ENCODE data around the gene MCUB.

Gene MCUB

GRCh38 chr4:109682875-109683274 lies 122.8 kb downstream of the MCUB start:
- TF ChIP-seq EZH2phosphoT487 (IDR thresholded peaks at IDR 0.05; ENCODE audit: borderline replicate concordance) (no peak), CTCF (conservative IDR thresholded peaks at IDR 0.05; ENCODE audit: low read length) (no peak)

DNA sequence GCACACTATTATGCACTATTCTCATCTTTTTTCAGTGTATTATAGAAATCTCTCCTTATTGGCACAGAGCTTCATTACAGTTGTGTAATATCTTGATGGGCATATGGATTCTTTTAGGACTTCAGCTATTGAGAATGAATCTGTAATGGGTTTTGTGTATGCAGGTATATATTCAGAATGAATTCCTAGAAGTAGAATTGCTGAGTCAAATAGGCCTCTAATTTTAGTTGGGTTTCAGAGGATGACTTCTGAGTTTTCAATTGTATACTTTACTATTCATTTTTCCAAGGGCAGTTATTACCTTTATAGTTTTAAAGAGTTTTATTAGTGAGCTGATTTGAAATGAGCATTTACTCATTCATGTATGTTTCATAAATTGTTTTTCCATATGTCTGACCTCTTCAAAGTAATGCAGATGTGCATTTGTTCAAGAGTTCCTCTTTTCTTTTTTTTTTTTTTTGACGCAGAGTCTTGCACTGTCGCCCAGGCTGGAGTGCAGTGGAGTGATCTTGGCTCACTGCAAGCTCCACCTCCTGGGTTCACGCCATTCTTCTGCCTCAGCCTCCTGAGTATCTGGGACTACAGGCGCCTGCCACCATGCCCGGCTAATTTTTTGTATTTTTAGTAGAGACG lies 123.7 kb downstream of the MCUB start:
- Histone ChIP-seq H3K4me3 (ENCODE audit: low read length, poor library complexity, severe bottlenecking) (no peak overlapping the region), H3K27me3 (ENCODE audit: insufficient read depth, low read length, poor library complexity, severe bottlenecking) (no peaks in the 10 kb centered on the region), H3F3A (ENCODE audit: low read depth) (no peaks in the 10 kb centered on the region), H3K79me2 (ENCODE audit: insufficient read depth, low read length) (no peaks in the 10 kb centered on the region), H3K9me3 (ENCODE audit: insufficient read depth, low read depth, low read length) (no peaks in the 10 kb centered on the region), H2AFZ (ENCODE audit: low read length) (no peak overlapping the region), H3K9ac (ENCODE audit: low read depth, low read length, poor library complexity, severe bottlenecking) (no peak overlapping the region), H3K4me2 (ENCODE audit: low read depth, low read length, poor library complexity, severe bottlenecking) (no peak overlapping the region), H4K20me1 (ENCODE audit: insufficient read depth, low read length, poor library complexity, severe bottlenecking) (no peaks in the 10 kb centered on the region), H3K36me3 (ENCODE audit: insufficient read depth, low read length) (peaks cover 19% of the 10 kb centered on the region), H3K4me1 (ENCODE audit: insufficient read depth, low read length, poor library complexity, severe bottlenecking) (no peaks in the 10 kb centered on the region), H3K9me2 (replicated peaks; ENCODE audit: low read depth, low read length) (no peaks in the 10 kb centered on the region)
- TF ChIP-seq EZH2phosphoT487 (IDR thresholded peaks at IDR 0.05; ENCODE audit: borderline replicate concordance) = no peak
- TF ChIP-seq CTCF (conservative IDR thresholded peaks at IDR 0.05; ENCODE audit: low read length) = no peak

More at GRCh38 chr4:109682875-109683274, 122.8 kb downstream of the MCUB start:
- no peaks in the 10 kb centered on the region for H3F3A ChIP-seq (ENCODE audit: low read depth)
- no peaks in the 10 kb centered on the region for H3K9me3 ChIP-seq (ENCODE audit: insufficient read depth, low read depth, low read length)
- H4K20me1 ChIP-seq (ENCODE audit: insufficient read depth, low read length, poor library complexity, severe bottlenecking) = no peaks in the 10 kb centered on the region
- H3K9me2 ChIP-seq (replicated peaks; ENCODE audit: low read depth, low read length) = no peaks in the 10 kb centered on the region
- no peak overlapping the region for H3K4me3 ChIP-seq (ENCODE audit: low read length, poor library complexity, severe bottlenecking)
- peaks cover 11% of the 10 kb centered on the region; the same call in 1 of the 2 replicates for H3K36me3 ChIP-seq (ENCODE audit: insufficient read depth, low read length)
- no peak overlapping the region for H3K9ac ChIP-seq (ENCODE audit: low read depth, low read length, poor library complexity, severe bottlenecking)
- no peaks in the 10 kb centered on the region for H3K79me2 ChIP-seq (ENCODE audit: insufficient read depth, low read length)
- no peaks in the 10 kb centered on the region for H3K27me3 ChIP-seq (ENCODE audit: insufficient read depth, low read length, poor library complexity, severe bottlenecking)
- no peaks in the 10 kb centered on the region for H3K4me1 ChIP-seq (ENCODE audit: insufficient read depth, low read length, poor library complexity, severe bottlenecking)
- H3K4me2 ChIP-seq (ENCODE audit: low read depth, low read length, poor library complexity, severe bottlenecking) = no peak overlapping the region
- no peak overlapping the region for H2AFZ ChIP-seq (ENCODE audit: low read length)

DNA sequence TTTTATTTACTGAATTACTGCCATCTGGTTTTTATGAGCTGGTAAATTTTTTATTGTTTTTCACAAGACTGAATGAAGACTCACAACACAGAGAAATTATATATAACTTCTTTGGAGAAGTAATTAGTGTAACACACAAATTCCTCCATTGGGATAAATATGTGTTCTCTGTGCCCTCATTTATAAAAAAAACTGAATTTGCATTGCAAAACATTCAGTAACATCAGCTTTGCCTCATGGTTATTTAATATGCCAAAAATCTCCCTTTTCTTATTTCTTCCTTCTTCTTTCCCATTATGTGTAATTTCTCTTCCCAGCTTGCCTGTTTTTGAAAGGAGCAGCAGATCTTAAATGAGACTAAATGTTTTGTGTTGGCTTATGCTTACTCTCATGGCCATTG lies 124.7 kb downstream of the MCUB start:
- Histone ChIP-seq H3K9me3 (ENCODE audit: insufficient read depth, low read depth, low read length) (no peaks in the 10 kb centered on the region), H2AFZ (ENCODE audit: low read length) (no peak overlapping the region), H4K20me1 (ENCODE audit: insufficient read depth, low read length, poor library complexity, severe bottlenecking) (no peaks in the 10 kb centered on the region), H3K9ac (ENCODE audit: low read depth, low read length, poor library complexity, severe bottlenecking) (no peak overlapping the region), H3K79me2 (ENCODE audit: insufficient read depth, low read length) (no peaks in the 10 kb centered on the region), H3F3A (ENCODE audit: low read depth) (no peaks in the 10 kb centered on the region), H3K36me3 (ENCODE audit: insufficient read depth, low read length) (peaks cover 26% of the 10 kb centered on the region), H3K27me3 (ENCODE audit: insufficient read depth, low read length, poor library complexity, severe bottlenecking) (no peaks in the 10 kb centered on the region), H3K4me3 (ENCODE audit: low read length, poor library complexity, severe bottlenecking) (no peak overlapping the region), H3K4me1 (ENCODE audit: insufficient read depth, low read length, poor library complexity, severe bottlenecking) (no peaks in the 10 kb centered on the region), H3K9me2 (replicated peaks; ENCODE audit: low read depth, low read length) (no peaks in the 10 kb centered on the region), H3K4me2 (ENCODE audit: low read depth, low read length, poor library complexity, severe bottlenecking) (no peak overlapping the region)
- no peak for TF ChIP-seq CTCF (conservative IDR thresholded peaks at IDR 0.05; ENCODE audit: low read length)
- no peak for TF ChIP-seq EZH2phosphoT487 (IDR thresholded peaks at IDR 0.05; ENCODE audit: borderline replicate concordance)

All from Loucy (cell line).